GM19438 (cell line): Measurements from ENCODE around the gene PLEKHG3.

Source experiments
- ATAC-seq: cut with Tn5 transposase; IDR thresholded peaks from one replicate; pipeline ENCODE4 v1.9.1; 2021; ENCODE audit warnings: low read depth; ENCODE audit not compliant: unreplicated experiment

PLEKHG3 gene

GRCh38 chr14:64706119-64706592 lies 1.9 kb downstream of the PLEKHG3 start:
- no peak for ATAC-seq

DNA sequence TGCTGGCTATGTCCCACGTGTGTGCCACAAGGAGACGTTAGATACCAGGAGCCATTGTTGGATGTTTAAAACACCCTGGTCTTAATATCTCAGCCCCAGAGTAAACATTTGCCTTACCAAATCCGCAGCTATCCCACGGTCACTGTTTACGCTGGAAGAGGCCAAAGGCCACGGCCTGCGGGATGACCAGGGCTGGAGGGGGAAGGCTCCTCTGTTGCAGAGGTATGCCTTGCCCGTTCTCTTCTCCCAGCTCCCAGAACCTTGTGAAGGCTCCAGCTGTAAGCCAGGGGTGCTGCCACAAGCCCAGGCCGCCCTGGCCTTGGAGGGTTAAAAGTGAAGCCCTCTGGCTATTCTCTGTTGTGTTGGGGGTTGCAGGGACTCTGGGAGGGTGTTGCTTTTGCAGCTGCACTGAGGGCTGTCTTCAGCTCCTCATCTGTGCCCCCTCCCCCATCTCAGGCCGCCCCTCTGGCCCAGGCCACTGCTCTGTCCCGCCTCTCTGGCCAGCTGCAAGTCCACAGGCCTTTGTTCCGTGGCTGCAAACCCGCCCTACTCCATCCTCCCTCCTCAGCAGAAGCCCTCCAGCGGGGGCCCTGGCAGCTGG lies 2.5 kb downstream of the PLEKHG3 start:
- ATAC-seq, result no peak

DNA sequence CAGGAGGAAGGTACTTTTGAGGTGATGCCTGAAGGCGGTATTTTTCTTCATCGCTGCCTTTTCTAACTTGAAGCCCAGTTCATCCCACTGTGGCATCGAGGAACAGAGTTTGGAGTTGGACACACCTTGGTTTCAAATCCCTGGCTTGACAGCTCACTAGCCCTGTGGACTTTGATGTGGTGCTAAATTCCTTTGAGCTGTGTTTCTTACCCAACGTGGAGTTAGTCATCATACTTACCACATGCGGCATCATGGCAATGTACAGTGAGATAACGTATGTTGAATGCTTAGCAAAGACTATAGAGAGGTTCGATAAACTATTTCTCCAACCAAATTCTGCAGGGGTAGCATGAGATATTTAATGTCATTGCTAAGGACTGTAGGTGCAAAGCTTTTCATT lies 3.4 kb downstream of the PLEKHG3 start:
- no peak for ATAC-seq

GRCh38 chr14:64708148-64709004 lies 4.2 kb downstream of the PLEKHG3 start:
- ATAC-seq, result no peak

GRCh38 chr14:64709126-64709525 lies 4.9 kb downstream of the PLEKHG3 start:
- ATAC-seq, result no peak

DNA sequence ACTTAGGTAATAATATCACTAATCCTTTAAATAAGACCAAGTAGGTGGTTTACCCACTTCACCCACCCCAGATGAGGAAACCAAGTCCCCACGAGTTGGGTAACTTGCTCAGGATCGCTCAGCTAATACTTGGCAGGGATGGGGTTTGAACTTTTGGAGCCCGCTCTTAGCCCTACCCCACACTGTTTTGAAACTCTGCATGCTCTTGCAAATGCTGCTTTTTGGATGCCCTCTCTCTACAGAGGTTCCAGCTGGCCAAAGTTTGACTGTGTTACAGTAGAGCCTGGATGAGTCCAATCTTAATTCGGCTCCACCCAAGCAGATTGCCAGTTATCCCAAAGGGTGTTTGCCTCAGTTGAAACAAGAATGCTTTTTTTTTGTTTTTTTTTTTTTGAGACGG lies 6.8 kb downstream of the PLEKHG3 start:
- ATAC-seq, result no peak

- no peak for ATAC-seq
These were observed 9.5 kb downstream of the PLEKHG3 start for GRCh38 chr14:64713677-64714076.

- ATAC-seq, result no peak
These were observed 10.3 kb downstream of the PLEKHG3 start for GRCh38 chr14:64714432-64715025.

- no peak for ATAC-seq
These were observed 11.0 kb downstream of the PLEKHG3 start for GRCh38 chr14:64715146-64715627.

DNA sequence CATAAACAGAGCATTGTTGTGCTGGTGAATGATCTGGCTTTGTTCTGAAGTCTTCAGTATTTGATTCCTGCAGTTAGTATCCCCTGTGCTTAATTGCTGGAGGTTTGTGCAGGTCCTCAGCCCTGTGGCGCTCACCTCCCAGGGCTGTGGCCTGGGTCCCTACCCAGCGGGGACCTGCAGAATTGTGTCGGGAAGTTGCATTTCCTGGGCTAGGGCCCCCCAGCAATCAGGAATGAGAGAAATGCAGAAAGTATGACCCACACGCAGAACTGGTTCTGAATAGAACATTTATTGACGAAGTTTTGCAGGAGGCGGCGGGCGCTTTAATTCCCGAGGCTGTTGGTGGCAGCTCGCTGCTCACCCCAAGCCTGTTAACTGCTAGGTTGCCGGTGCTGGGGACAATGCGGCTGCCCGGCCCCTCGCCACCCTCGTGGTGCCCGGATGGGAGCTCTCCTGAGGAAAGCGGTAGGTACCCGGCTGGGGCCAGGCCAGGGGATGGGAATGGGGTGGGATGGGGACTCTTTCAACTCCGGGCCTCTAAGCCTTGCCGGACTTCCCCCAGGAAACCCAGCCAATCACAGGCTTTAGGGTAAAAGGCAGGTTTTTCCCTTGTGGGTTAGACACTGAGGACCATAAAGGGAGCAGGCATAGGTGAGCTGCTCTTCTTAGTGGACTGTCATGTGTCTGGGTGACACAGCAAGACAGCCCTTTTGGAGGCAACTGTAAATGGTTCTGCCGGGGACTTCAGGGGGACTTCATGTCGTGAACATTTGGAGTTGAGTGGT lies 11.6 kb downstream of the PLEKHG3 start:
- ATAC-seq, result no peak

- ATAC-seq, result no peak
These were observed 13.6 kb downstream of the PLEKHG3 start for GRCh38 chr14:64717870-64718269.

DNA sequence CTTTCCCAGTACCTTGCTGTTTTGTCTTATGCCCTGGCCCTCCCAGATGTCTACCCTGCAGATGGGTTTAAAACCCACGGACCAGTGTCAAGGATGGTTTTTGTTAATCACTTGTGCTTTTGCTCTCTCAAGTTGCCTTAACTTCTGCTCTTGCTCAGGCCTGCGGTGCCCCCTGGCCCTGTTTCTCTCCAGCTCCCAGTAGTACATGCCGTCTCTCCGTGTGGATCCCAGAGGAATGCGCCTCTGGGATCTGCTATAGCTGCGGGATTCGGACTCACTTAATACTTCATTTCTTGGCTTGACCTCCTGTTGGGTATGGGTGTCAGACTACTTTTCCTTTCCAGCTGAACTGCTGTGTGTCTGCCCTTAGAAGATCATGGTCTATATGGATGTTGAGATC lies 14.5 kb downstream of the PLEKHG3 start:
- no peak for ATAC-seq

- ATAC-seq, result no peak
These were observed 15.4 kb downstream of the PLEKHG3 start for GRCh38 chr14:64719601-64720000.

DNA sequence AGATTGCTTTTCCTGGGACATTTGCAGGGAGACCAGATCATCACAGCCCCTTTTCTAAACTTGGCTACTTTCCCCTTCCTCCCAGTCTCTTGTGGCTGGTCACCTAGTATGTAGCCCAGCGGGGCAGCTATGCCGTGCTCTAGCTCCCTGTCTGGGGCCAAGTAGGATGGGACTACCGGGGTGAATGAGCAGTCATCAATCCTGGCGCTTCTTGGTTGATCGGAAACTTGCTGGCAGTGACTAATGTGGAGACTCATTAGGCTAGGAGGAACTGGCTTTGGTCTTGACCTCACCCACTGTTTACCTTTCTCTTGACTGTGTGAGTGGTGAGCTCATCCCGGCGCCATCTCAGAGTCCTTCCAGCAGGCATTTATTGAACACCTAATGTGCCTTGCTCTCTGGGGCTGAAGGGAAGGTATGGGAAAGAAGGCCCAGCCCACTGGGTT lies 15.9 kb downstream of the PLEKHG3 start:
- no peak for ATAC-seq

GRCh38 chr14:64721391-64721791 lies 17.2 kb downstream of the PLEKHG3 start:
- no peak for ATAC-seq

DNA sequence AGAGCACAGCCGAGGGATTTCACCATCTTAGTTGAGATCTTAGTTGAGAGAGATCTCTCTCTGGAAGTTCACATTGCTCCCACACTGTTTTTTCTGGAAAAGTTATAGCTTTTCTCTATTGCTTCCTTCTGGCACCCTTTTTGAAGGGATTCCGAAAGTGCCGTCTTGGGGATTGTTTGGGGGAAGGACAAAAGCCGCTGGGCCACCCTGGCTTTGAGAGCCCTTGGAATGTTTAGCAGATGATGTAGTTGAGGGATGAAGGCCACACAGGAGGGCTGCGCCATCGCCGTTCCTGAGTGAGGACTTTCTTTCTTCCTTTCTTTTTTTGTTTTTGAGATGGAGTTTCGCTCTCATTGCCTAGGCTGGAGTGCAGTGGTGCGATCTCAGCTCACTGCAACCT lies 17.7 kb downstream of the PLEKHG3 start:
- no peak for ATAC-seq

DNA sequence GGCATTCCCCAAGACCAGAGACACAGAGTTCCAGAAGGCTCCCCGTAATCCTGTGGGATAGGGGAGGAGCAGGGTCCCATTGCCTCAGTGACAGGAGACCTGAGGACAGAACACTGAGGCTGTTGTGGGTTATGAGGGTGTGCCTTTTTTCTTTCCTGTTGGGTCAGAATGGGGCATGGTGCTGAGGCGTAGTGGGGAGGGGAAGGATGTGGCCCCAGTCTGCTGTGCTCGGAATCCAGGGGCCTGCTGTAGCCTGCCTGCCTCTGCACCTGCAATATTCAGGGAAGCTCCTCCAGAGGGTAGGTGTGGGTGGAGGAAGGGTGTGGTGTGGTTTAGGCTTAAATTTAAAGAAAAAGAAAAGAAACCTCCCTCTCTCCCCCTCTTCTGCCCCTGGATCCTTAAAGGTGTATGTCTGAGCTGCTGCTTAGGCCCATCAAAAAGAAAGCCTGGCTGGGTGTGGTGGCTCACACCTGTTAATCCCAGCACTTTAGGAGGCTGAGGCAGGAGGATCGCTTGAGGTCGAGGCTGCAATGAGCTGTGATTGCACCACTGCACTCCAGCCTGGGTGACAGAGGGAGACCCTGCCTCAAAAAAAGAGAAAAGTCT lies 18.7 kb downstream of the PLEKHG3 start:
- ATAC-seq, result no peak

DNA sequence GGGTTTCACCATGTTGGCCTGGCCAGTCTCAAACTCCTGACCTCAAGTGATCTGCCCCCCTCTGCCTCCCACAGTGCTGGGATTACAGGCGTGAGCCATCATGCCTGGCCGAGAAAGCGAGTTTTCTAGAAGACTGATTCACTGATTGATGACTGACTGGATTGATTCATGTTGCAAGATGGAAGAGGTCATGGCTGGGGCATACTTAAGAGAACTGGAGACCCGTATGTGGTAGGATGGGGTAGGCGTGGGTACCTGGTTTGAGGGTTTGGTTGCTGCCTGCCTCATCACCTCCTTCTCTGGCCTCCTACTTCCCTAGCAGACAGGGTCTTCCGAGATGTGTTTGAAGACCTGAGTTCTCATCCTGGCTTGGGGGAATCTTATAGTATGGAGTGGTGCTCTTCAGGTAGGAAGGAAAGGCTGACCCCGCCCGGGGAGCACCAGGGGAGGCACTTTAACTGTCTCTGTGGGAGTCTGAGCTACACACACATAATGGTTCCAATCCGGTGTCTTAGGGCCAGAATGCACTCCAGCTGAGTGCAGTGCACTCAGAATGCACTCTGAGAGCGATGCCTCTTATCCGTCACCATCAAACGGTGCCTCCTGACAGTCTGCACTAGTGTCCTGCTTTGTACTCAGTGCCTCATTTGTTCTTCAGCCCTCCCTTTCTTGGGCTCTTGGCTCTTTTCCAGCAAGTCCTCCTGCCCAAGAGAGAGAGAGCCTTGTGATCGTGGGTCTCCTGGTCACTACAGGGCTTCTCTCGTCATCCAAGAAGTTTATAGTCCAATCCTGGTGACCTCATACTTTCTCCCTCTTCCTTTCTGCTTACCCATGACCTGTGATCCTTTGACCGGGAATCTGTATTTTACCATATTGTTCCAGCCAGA lies 19.7 kb downstream of the PLEKHG3 start:
- no peak for ATAC-seq

DNA sequence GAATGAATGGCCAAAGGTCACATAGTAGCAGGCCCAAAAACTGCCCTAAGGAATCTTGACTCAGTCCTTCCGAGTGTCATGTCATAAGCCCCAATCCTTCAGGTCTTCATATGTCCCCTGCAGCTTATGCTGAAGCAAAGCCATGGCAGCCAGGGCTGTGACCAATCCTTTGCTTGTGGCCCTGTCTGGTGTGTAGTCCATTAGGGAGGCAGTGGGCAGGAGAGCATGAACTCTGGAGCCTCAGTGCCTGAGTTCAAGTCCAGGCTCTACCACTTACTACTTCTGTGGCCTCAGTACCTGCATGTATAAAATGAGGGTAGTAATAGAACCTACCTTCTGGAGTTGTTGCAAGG lies 20.3 kb downstream of the PLEKHG3 start:
- ATAC-seq, result no peak
